Keratinocyte (primary cell): ENCODE measurements around the gene MXD3. TPM values are rescaled to one million over a fixed set of nuclear protein-coding genes. Genes with fewer than 3 reads are reported as not detected.

Experiments
- DNase-seq: peaks from one replicate; pipeline ENCODE4 v3.0.0-alpha.2; 2011; ENCODE audit warnings: low read depth, missing footprints, low spot score
- FAIRE-seq: peaks from 2 replicates; lab custom pipeline; 2011; peaks lifted over from hg19 to GRCh38; lab: Jason Lieb, UNC
- H2AFZ ChIP-seq: 2 replicates; pipeline ENCODE4 v1.6.0; 2012; ENCODE audit warnings: low read length, control low read depth, inconsistent platforms; ENCODE audit not compliant: control insufficient read depth
- H3K27ac ChIP-seq: 2 replicates; pipeline ENCODE4 v1.5.1; 2011; ENCODE audit warnings: low read length; ENCODE audit not compliant: control insufficient read depth, insufficient read depth
- H3K27me3 ChIP-seq: 3 replicates; pipeline ENCODE4 v1.6.0; 2011; ENCODE audit warnings: low read length; ENCODE audit not compliant: control insufficient read depth, insufficient read depth; ENCODE audit errors: extremely low read depth
- H3K36me3 ChIP-seq, 2 experiments: 2 replicates in 1 of 2; 3 replicates in 1 of 2; pipeline ENCODE4 v1.5.1; 2011; ENCODE audit warnings: low read length in 2 of 2, mild to moderate bottlenecking in 1 of 2; ENCODE audit not compliant: control insufficient read depth in 2 of 2, insufficient read depth in 2 of 2; ENCODE audit errors: extremely low read depth in 1 of 2
- H3K4me1 ChIP-seq: 3 replicates; pipeline ENCODE4 v1.5.1; 2011; ENCODE audit warnings: low read length; ENCODE audit not compliant: control insufficient read depth, insufficient read depth; ENCODE audit errors: extremely low read depth
- H3K4me2 ChIP-seq: 3 replicates; pipeline ENCODE4 v1.6.0; 2011; ENCODE audit warnings: low read depth, low read length; ENCODE audit not compliant: control insufficient read depth, insufficient read depth; ENCODE audit errors: extremely low read depth
- H3K4me3 ChIP-seq, 3 experiments: fragments of 200-600 bp in 1 of 3; sonication (generic) in 1 of 3; 2 replicates in 2 of 3; 3 replicates in 1 of 3; pipeline ENCODE4 v1.5.1; 2011 to 2016; ENCODE audit warnings: low read length in 3 of 3, mild to moderate bottlenecking in 3 of 3, control low read depth in 2 of 3, inconsistent platforms in 1 of 3, low read depth in 1 of 3, mixed read lengths in 1 of 3, mixed run types in 1 of 3, moderate library complexity in 1 of 3; ENCODE audit not compliant: control insufficient read depth in 2 of 3, insufficient read depth in 2 of 3; ENCODE audit errors: extremely low read depth in 1 of 3
- H3K79me2 ChIP-seq: 2 replicates; pipeline ENCODE4 v1.6.0; 2012; ENCODE audit warnings: low read length; ENCODE audit not compliant: control insufficient read depth, insufficient read depth
- H3K9ac ChIP-seq: 3 replicates; pipeline ENCODE4 v1.6.0; 2011; ENCODE audit warnings: low read length; ENCODE audit not compliant: control insufficient read depth, insufficient read depth; ENCODE audit errors: extremely low read depth
- H3K9me1 ChIP-seq: 3 replicates; pipeline ENCODE4 v1.6.0; 2011; ENCODE audit warnings: low read length; ENCODE audit not compliant: control insufficient read depth, insufficient read depth; ENCODE audit errors: extremely low read depth
- H3K9me3 ChIP-seq: 2 replicates; pipeline ENCODE4 v1.5.1; 2012; ENCODE audit warnings: low read depth, low read length; ENCODE audit not compliant: control insufficient read depth
- H4K20me1 ChIP-seq: 3 replicates; pipeline ENCODE4 v1.6.0; 2011; ENCODE audit warnings: low read length; ENCODE audit not compliant: control insufficient read depth, insufficient read depth; ENCODE audit errors: extremely low read depth
- CTCF ChIP-seq, 3 experiments: IDR thresholded peaks in 1 of 3; conservative IDR thresholded peaks in 1 of 3; optimal IDR thresholded peaks in 1 of 3; 2 replicates in 2 of 3; 3 replicates in 1 of 3; pipeline versions ENCODE3 to v1.5.1; 2011; ENCODE audit warnings: low read length in 3 of 3, mild to moderate bottlenecking in 3 of 3, moderate library complexity in 2 of 3, control low read depth in 1 of 3, inconsistent platforms in 1 of 3; ENCODE audit not compliant: insufficient read depth in 2 of 3; ENCODE audit errors: extremely low read depth in 1 of 3
- EZH2 ChIP-seq: IDR thresholded peaks from one replicate; pipeline ENCODE4 v1.6.1; 2012; ENCODE audit warnings: inconsistent platforms, mild to moderate bottlenecking, low read length, moderate library complexity
- dilution Hi-C: fragments of 300-500 bp; cut with MboI; formaldehyde crosslinking; loops from one replicate; pipeline ENCODE4 v1.7.0; 2020; ENCODE audit warnings: low sequenced_read_pairs; ENCODE audit not compliant: extremely low pct_ligation_motif_present
- polyA plus RNA-seq, 5 experiments: library from polyadenylated mRNA; depleted of rRNA in 3 of 5; stranded (reverse) in 3 of 5; stranded (forward) in 1 of 5; unstranded in 1 of 5; fragments of >200 nt; gene quantifications; 1 replicate in 1 of 5; 2 replicates in 3 of 5; 3 replicates in 1 of 5; pipeline versions ENCODE4 v1.2.1 to v1.2.3, GENCODE V29; 2011 to 2012; ENCODE audit warnings: missing spikeins in 2 of 5, low read depth in 1 of 5, low replicate concordance in 1 of 5

MXD3 gene
- polyA plus RNA-seq, 1 donor (not counting 4 experiments of a cell fraction or from before 2014, with no cell fraction given) = 0.97 TPM

DNA sequence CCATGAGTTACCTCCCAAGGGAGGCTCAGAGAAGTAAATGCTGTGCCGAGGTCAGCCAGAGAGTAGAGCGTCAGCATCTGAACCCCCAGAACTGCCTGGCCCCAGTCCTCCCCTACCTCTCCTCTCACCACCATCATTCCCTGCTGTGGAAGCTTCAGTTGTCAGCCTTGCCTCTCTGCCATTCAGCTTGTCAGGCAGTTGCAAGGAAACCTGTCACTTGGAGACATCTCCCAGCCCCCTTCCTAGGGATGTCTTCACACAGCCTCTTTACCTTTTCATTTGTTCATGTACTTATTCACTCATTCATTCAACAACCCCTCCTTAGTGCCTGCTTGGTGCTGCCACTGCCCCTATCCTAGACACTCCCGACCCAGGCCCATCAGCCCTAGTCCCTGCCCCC, 48.2 kb upstream of the MXD3 start:
- no peaks in the 10 kb centered on the region for H3K36me3 ChIP-seq
- TF ChIP-seq EZH2 (no peak), CTCF (optimal IDR thresholded peaks at IDR 0.05 in 1 of 3, IDR thresholded peaks at IDR 0.05 in 1 of 3, conservative IDR thresholded peaks at IDR 0.05 in 1 of 3; ENCODE audit: extremely low read depth in 1 of 3, insufficient read depth in 2 of 3, low read length in 3 of 3) (no peak)
- no peak overlapping the region for H2AFZ ChIP-seq
- no peaks in the 10 kb centered on the region for H4K20me1 ChIP-seq
- H3K4me2 ChIP-seq = no peak overlapping the region
- DNase-seq (no peak), FAIRE-seq (no peak)
- no peaks in the 10 kb centered on the region for H3K27me3 ChIP-seq
- no peak overlapping the region for H3K9ac ChIP-seq
- H3K9me3 ChIP-seq = no peaks in the 10 kb centered on the region
- peaks cover 39% of the 10 kb centered on the region for H3K4me1 ChIP-seq
- no peaks in the 10 kb centered on the region for H3K9me1 ChIP-seq
- dilution Hi-C loops = no loop called here
- H3K27ac ChIP-seq = no peak overlapping the region
- H3K4me3 ChIP-seq = no peak overlapping the region
- H3K79me2 ChIP-seq = no peaks in the 10 kb centered on the region

DNA sequence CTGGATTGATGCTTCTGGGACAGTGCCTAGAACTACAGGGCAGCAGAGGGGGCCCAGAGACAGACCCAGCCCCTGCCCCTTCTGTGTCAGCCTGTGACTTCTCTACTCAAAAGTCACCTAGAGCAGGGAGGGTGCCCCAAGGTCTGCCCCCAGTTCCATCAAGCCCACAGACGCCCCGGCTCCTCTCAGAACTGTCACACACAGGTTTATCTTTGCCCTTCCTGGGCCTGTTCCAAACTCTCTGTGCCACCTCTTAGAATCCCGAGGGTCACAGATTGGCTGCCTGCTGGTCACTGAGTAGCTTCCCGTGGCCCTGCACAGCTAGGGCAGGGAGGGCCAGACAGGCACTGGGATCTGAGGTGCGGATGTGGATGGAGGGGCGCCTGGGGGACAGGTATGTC, 47.8 kb upstream of the MXD3 start:
- FAIRE-seq = no peak
- no peak for DNase-seq
- no peaks in the 10 kb centered on the region for H3K36me3 ChIP-seq
- TF ChIP-seq CTCF (optimal IDR thresholded peaks at IDR 0.05 in 1 of 3, IDR thresholded peaks at IDR 0.05 in 1 of 3, conservative IDR thresholded peaks at IDR 0.05 in 1 of 3; ENCODE audit: extremely low read depth in 1 of 3, insufficient read depth in 2 of 3, low read length in 3 of 3) (no peak), EZH2 (no peak)
- H3K4me1 ChIP-seq = peaks cover 39% of the 10 kb centered on the region
- H3K27ac ChIP-seq = no peak overlapping the region
- H3K27me3 ChIP-seq = no peaks in the 10 kb centered on the region
- no peak overlapping the region for H3K4me3 ChIP-seq
- H3K9ac ChIP-seq = no peak overlapping the region
- no peaks in the 10 kb centered on the region for H3K9me1 ChIP-seq
- no peaks in the 10 kb centered on the region for H4K20me1 ChIP-seq
- H2AFZ ChIP-seq = no peak overlapping the region
- H3K4me2 ChIP-seq = no peak overlapping the region
- dilution Hi-C loops = no loop called here
- H3K79me2 ChIP-seq = no peaks in the 10 kb centered on the region
- no peaks in the 10 kb centered on the region for H3K9me3 ChIP-seq
